HG03175 (cell line): ENCODE data around the gene CHST15.
A peak's percentile ranks its signal among the peaks of the same experiment; 100 is the strongest.

ENCODE experiments used
- ATAC-seq: cut with Tn5 transposase; IDR thresholded peaks from one replicate; pipeline ENCODE4 v1.9.1; 2021; ENCODE audit warnings: mild to moderate bottlenecking, moderate library complexity; ENCODE audit not compliant: unreplicated experiment

Gene CHST15

GRCh38 chr10:124066781-124067714 lies 26.4 kb downstream of the CHST15 start:
- ATAC-seq: no peak

- no peak for ATAC-seq
Observed at GRCh38 chr10:124066126-124066700, 27.2 kb downstream of the CHST15 start.

GRCh38 chr10:124065382-124066125 lies 27.8 kb downstream of the CHST15 start:
- ATAC-seq: no peak

GRCh38 chr10:124064676-124065075 lies 28.7 kb downstream of the CHST15 start:
- ATAC-seq: no peak

GRCh38 chr10:124063750-124064603 lies 29.4 kb downstream of the CHST15 start:
- ATAC-seq: peak; percentile 48

- no peak for ATAC-seq
Observed at GRCh38 chr10:124062390-124062789, 31.0 kb downstream of the CHST15 start.

DNA sequence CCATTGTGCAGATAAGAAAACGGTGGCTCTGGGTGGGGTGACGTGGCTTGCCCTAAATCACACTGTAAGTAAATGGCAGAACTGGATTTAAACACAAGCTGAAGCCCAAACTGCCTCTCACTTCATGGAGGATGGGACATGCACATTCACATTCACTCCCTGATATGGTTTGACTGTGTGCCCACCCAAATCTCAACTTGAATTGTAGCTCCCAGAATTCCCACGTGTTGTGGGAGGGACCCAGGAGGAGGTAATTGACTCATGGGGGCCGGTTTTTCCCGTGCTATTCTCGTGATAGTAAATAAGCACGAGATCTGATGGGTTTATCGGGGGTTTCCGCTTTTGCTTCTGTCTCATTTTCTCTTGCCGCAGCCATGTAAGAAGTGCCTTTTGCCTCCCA lies 32.4 kb downstream of the CHST15 start:
- no peak for ATAC-seq

- ATAC-seq: no peak
Observed at GRCh38 chr10:124060148-124060720, 33.2 kb downstream of the CHST15 start.

DNA sequence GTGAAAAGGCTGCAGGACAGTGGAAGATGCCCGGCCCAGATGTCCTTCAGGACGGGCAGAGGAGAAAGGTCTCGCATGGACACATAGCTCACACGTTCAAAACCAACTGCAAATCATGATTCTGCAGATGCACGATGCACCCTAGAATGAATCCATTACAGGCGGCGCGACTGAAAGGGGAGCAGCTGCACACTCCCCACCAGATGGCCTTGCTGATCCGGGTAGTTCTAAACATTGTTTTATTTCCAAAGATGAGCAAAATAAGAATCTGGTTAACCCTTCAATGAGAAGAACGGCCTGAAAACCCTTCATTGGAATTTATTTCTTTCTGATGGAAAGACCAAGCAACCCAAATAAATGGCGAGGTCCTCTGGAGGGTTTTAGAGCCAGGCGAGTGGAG lies 33.8 kb downstream of the CHST15 start:
- no peak for ATAC-seq

GRCh38 chr10:124058346-124059003 lies 34.9 kb downstream of the CHST15 start:
- no peak for ATAC-seq

DNA sequence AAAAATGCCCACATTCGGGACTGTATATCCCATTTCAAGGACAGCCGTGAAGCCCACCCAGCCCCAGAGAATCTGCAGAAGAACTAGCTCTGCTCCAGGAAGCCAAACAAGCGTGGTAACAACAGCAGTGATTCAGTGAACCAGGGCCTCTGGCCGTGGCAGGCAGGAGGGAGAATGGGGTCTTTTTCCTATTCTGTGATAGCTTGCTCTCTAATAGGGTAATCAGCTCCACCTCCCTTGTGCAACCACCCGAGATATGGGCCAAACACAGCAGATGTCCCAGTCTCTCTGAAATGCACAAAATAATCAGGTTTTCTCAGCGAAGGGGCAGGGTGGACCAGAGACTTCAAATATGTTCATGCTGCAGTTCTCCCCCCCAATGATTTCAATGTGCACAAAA lies 35.8 kb downstream of the CHST15 start:
- no peak for ATAC-seq

DNA sequence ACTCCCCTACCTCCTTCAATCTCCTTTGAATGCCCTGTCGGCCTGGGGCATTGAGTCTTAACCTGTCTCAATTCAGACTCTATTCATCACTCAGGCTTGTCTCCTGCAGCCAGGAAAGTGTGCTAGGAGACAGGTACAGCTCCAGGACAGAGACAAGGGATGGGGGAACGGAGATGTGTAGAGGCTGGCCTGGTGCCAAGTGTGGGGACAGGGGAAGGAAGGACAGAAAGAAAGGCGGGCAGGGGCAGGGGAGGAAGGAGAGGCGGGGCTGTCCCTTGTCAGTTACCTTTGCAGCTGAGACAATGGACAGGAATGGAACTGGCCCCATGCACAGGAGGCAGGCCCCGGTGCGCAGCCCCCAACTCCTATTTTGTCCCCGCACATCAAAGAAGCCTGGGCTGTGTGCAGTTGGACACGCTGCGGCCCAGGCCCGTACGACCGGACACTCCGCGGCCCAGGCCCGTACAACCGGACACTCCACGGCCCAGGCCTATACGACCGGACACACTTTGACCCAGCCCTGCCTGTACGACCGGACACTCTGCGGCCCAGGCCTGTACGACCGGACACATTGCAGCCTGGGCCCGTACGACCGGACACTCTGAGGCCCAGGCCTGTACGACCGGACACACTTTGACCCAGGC lies 36.9 kb downstream of the CHST15 start:
- no peak for ATAC-seq

DNA sequence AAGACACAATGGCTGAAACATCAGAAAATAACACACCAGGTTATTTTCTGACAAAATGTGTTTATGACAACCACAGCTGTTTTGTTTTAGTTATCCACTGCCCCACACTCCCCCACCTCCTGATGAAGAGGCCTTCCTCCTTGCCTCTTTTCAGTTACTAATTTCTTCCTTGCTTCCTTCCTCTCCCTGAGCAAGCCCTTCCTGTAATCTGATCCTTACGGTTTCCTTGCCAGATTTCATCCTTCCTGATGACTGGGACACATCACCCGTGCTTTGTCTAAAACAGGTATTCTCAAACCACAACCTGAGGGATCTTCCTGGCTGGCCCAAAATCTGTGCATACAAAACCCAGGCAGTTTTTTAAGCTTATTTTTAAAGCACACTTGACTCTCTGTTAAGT lies 39.4 kb downstream of the CHST15 start:
- ATAC-seq: no peak

- ATAC-seq: no peak
Observed at GRCh38 chr10:124052561-124052960, 40.8 kb downstream of the CHST15 start.

DNA sequence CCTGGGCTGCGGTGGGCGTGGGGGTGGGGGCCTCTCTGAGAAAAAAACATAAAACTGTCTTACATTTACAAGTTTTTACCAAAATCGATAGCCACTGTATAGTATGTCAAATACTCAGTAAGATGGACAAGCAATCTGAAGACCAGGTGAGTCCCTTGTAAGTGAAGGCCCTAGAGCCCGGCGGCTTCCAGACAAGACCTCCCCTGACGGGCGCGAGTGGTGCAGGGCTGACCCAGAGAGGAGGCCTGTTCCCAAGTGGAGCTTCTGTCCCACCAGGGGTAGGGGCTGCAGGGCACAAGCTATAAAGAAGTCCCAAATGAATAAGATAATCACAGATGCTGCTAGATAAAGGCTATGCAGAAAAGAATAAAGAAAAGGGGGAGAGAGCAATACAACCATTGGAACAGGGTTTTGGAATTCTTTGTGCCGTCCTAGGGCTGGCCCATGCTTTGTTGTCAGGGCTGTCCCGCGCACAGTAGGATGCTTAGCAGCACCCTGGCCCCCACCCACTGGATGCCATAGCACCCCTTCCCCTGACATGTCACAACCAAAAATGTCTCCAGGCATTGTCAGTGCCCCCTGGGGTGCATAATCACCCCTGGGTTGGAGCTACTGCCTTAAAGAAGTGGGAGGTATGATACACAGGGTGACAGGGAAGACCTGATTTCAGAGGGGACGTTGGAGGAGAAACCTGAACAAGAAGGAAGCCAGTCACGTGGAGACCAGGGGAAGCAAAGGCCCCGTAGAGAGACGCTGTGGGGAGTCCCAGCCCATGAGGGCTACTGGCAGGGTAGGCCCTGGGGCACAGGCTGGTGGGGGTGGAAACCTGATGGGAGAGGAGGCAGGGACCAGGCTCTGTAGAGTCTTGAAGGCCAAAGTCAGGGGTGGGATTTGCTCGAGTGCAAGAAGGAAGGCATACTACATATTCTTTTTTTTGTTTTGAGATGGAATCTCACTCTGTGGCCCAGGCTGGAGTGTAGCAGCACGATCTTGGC lies 43.1 kb downstream of the CHST15 start:
- ATAC-seq: no peak

GRCh38 chr10:124049484-124049883 lies 43.9 kb downstream of the CHST15 start:
- no peak for ATAC-seq

DNA sequence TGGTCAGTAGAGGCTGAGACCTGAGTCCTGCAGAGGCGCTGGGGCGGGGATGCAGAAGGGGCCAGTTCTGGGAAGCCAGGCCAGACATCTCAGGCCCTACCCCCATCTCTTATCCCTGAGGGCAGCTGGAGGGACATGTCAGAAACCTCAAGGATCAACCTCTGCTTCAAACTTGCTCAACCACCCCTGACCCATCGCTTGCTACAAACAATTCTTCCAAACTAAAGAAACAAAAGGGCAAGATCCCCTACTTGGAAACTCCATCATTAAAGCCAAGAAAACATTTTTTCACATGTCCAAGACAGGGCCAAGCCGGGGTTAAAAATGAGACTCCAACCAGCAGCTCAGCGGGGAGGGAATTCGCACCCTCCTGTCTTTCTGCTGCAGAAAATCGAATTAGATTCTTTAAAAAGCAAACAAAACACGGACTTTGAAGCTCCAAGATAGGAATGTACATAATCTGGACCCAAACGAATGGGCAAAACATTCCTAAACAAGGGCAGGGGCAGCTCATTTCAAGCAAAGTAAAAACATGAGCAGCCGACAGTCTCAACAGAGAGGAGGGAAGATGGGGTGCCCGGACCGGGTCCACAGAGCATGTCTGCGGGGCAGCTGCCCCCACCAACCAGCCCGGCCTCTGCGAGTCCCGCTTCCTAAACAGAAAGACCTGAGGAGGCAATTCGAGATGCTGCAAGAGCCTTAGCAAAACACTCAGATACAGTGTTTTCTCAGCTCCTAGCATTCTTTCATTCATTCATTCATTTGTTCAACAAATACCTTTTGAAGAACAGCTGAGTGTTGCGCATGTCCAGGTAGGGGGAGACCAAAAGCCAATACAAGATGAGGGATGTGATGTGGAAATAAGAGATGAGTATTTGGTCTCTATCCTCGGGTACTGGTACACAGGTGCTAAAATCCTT lies 44.8 kb downstream of the CHST15 start:
- ATAC-seq: no peak
